ENCODE data around the gene LCE3B. TPM values are rescaled to one million over a fixed set of nuclear protein-coding genes. Genes with fewer than 3 reads are reported as not detected.
"Not testable (repeated sequence)": the region's sequence is repeated elsewhere in the genome, so short reads cannot be mapped to it uniquely, and the experiment has no call there.

The LCE3B gene, protein sequence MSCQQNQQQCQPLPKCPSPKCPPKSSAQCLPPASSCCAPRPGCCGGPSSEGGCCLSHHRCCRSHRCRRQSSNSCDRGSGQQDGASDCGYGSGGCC
- polyA plus RNA-seq, result not detected
- long read RNA-seq, donor 1, result 0 reads
- long read RNA-seq, donor 2, result 0 reads
- long read RNA-seq, donor 3, result 0 reads
- long read RNA-seq, donor 4, result 0 reads
- long read RNA-seq, donor 5, result 0 reads
- long read RNA-seq, donor 6, result 0 reads
- long read RNA-seq, donor 7, result 0 reads
- long read RNA-seq, donor 8, result 0 reads
- long read RNA-seq, donor 9, result 0 reads
- long read RNA-seq, donor 10, result 0 reads

DNA sequence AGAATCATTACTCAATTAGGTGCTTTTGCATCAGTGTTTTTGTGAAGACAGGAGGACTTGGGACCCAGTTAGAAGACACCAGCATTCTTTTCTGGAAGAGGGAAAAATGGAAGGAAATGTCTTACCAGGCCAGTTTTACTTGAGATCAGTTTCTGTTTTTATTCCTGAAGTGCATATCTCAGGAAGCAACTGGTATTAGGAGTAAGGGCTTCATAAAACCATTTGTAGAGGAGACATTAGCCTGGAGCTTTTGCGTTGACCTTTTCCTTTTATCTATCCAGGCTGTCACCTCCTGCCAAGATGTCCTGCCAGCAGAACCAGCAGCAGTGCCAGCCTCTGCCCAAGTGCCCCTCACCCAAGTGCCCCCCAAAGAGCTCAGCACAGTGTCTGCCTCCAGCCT is at the start of gene LCE3B:
Gene LCE3B, plus strand, starts transcription at position 301 of the 400 bp plus-strand sequence. Its CDS starts 0 bp downstream, at position 301.
- Histone ChIP-seq H3K36me3 (ENCODE audit: control insufficient read depth in 3 of 3, insufficient read depth in 2 of 3, low read depth in 1 of 3, low read length in 3 of 3) (no peaks in the 10 kb centered on the region), H3K27ac (ENCODE audit: low read depth in 1 of 3, low read length in 2 of 3) (no peak within 1 kb of the TSS), H3K27me3 (ENCODE audit: control insufficient read depth in 3 of 3, insufficient read depth in 3 of 3, low read length in 3 of 3) (no peaks in the 10 kb centered on the region), H3K4me1 (ENCODE audit: control insufficient read depth in 3 of 3, insufficient read depth in 2 of 3, low read depth in 1 of 3, low read length in 2 of 3) (no peaks in the 10 kb centered on the region), H3K4me3 (ENCODE audit: low read depth in 1 of 3, low read length in 3 of 3) (no peak within 1 kb of the TSS), H3K9me3 (ENCODE audit: control insufficient read depth in 2 of 2, insufficient read depth in 1 of 2, low read depth in 1 of 2, low read length in 1 of 2) (peaks cover 0 to under 1% of the 10 kb centered on the region in 2 donors)
- no peak for FAIRE-seq
- WGBS, 3 donors, result 94 to 96% methylated on average over 1 of the region's 1 CpG; no CpG with 5 or more reads in 1 of the 3 donors
- no peak for DNase-seq

DNA sequence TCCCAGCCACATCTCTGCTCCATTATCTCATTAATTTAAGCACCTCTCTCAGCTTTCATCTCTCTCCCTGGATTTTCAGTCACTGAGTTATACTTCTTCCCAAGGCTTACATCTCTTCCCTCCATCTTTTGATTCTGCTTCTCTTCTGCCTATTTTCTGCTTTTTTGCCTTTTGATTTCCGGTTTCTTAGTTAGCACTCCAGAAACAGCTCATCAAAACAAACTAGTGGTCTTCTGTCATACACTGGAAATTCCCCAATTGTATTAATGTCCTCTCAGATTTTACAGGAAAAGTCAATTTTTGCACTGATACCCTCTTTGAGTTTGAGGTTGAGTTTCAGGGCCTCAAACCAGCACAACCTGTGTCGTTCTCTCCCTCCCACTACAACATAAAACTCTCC is 48.5 kb upstream of the LCE3B start:
- 59 to 69% (median 68%) methylated on average over 2 of the region's 2 CpGs for WGBS, 3 donors
- Histone ChIP-seq H3K4me3 (ENCODE audit: low read depth in 1 of 3, low read length in 3 of 3) (no peak overlapping the region), H3K9me3 (ENCODE audit: control insufficient read depth in 2 of 2, insufficient read depth in 1 of 2, low read depth in 1 of 2, low read length in 1 of 2) (no peaks in the 10 kb centered on the region), H3K27me3 (ENCODE audit: control insufficient read depth in 3 of 3, insufficient read depth in 3 of 3, low read length in 3 of 3) (no peaks in the 10 kb centered on the region), H3K27ac (ENCODE audit: low read depth in 1 of 3, low read length in 2 of 3) (no peak overlapping the region), H3K36me3 (ENCODE audit: control insufficient read depth in 3 of 3, insufficient read depth in 2 of 3, low read depth in 1 of 3, low read length in 3 of 3) (no peaks in the 10 kb centered on the region), H3K4me1 (ENCODE audit: control insufficient read depth in 3 of 3, insufficient read depth in 2 of 3, low read depth in 1 of 3, low read length in 2 of 3) (no peaks in the 10 kb centered on the region)
- DNase-seq (no peak), FAIRE-seq (no peak)

DNA sequence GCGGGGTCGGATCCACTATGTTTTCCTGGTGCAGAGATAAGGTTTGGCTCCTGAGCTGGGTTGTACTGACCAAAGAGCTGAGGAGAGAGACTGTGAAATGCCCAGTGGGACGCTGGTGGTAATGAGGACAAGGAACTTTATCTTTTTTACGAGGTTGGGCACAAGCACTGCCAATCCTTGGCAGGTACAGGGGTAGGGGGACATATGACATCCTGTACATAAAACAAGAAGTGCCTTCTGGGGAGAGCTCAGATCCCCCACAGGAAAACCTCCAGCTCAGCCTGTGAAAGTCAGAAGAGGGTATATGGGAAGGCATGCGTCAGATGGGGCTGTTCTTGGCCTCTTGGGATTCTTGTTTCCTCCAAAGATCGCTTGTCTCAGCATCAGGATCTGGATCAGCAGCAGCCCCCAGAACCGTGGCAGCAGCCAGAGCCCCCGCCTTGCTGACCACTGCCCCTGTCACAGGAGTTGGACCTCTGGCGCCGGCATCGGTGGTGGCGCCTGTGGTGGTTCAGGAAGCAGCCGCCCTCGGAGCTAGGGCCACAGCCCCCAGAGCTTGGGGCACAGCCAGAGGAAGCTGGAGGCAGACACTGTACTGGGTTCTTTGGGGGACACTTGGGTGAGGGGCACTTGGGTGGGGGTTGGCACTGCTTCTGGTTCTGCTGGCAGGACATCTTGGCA is 47.9 kb upstream of the LCE3B start:
- 81 to 84% (median 82%) methylated on average over 13 to 14 of the region's 14 CpGs for WGBS, 3 donors

DNA sequence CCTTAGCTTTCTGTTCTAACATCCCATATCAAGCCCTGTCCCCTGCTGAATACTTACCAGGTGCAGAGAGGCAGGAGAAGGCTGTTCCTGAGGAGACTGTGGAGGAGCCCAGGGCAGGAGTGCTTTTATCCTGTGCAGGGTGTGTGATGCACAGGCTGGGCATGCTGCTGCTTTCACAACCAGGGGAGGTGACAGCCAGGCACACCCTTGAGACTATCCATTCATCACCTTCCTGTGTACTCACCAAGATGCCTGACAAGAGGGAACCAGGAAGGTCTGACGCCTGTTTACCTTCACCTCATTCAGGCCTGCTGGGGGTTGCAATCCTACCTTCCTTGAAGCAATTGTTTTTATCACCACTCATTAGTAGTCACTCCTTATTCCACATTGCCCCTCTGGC is 46.9 kb upstream of the LCE3B start, which contains the start of gene LCE3E:
Gene LCE3E, minus strand, starts transcription at position 100 of the 400 bp plus-strand sequence. CDS start 572 bp downstream, outside the sequence.
- Histone ChIP-seq H3K27me3 (ENCODE audit: control insufficient read depth in 3 of 3, insufficient read depth in 3 of 3, low read length in 3 of 3) (no peaks in the 10 kb centered on the region), H3K9me3 (ENCODE audit: control insufficient read depth in 2 of 2, insufficient read depth in 1 of 2, low read depth in 1 of 2, low read length in 1 of 2) (no peaks in the 10 kb centered on the region), H3K27ac (ENCODE audit: low read depth in 1 of 3, low read length in 2 of 3) (no peak within 1 kb of the TSS), H3K4me3 (ENCODE audit: low read depth in 1 of 3, low read length in 3 of 3) (no peak within 1 kb of the TSS), H3K4me1 (ENCODE audit: control insufficient read depth in 3 of 3, insufficient read depth in 2 of 3, low read depth in 1 of 3, low read length in 2 of 3) (no peaks in the 10 kb centered on the region), H3K36me3 (ENCODE audit: control insufficient read depth in 3 of 3, insufficient read depth in 2 of 3, low read depth in 1 of 3, low read length in 3 of 3) (no peaks in the 10 kb centered on the region)
- WGBS, 3 donors, result 40 to 85% (median 70%) methylated on average over 1 of the region's 1 CpG
- DNase-seq, result no peak
- no peak for FAIRE-seq

More for the DNA sequence above, 47.9 kb upstream of the LCE3B start:
- Histone ChIP-seq H3K9me3 (ENCODE audit: control insufficient read depth in 2 of 2, insufficient read depth in 1 of 2, low read depth in 1 of 2, low read length in 1 of 2) (no peaks in the 10 kb centered on the region), H3K27me3 (ENCODE audit: control insufficient read depth in 3 of 3, insufficient read depth in 3 of 3, low read length in 3 of 3) (no peaks in the 10 kb centered on the region), H3K36me3 (ENCODE audit: control insufficient read depth in 3 of 3, insufficient read depth in 2 of 3, low read depth in 1 of 3, low read length in 3 of 3) (no peaks in the 10 kb centered on the region), H3K4me3 (ENCODE audit: low read depth in 1 of 3, low read length in 3 of 3) (no peak overlapping the region), H3K4me1 (ENCODE audit: control insufficient read depth in 3 of 3, insufficient read depth in 2 of 3, low read depth in 1 of 3, low read length in 2 of 3) (no peaks in the 10 kb centered on the region), H3K27ac (ENCODE audit: low read depth in 1 of 3, low read length in 2 of 3) (no peak overlapping the region)
- FAIRE-seq (no peak), DNase-seq (no peak)

DNA sequence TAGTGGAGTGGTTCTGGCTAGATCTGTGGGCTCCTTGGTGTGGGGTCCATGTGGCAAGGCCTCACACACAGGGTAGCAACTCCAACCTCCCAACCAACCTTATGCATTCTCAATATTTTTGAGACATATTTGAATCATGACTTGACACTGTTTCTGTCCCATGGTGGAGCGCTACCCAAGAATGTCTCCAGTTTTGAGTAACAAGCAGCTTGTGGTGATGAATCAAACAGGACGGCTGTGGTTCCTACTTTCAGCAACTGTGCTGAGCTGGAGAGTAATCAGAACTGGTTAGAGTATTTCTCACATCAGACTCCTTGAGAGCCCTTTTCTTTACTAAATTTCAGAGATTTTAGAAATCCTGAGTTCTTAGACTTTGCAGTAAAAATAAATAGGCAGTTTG is 36.4 kb upstream of the LCE3B start:
- FAIRE-seq (no peak), DNase-seq (no peak)
- H3K4me3 ChIP-seq (ENCODE audit: low read depth in 1 of 3, low read length in 3 of 3), result no peak overlapping the region
- H3K36me3 ChIP-seq (ENCODE audit: control insufficient read depth in 3 of 3, insufficient read depth in 2 of 3, low read depth in 1 of 3, low read length in 3 of 3), result no peaks in the 10 kb centered on the region
- no peaks in the 10 kb centered on the region for H3K9me3 ChIP-seq (ENCODE audit: control insufficient read depth in 2 of 2, insufficient read depth in 1 of 2, low read depth in 1 of 2, low read length in 1 of 2)
- no peak overlapping the region for H3K27ac ChIP-seq (ENCODE audit: low read depth in 1 of 3, low read length in 2 of 3)
- no peaks in the 10 kb centered on the region for H3K4me1 ChIP-seq (ENCODE audit: control insufficient read depth in 3 of 3, insufficient read depth in 2 of 3, low read depth in 1 of 3, low read length in 2 of 3)
- no peaks in the 10 kb centered on the region for H3K27me3 ChIP-seq (ENCODE audit: control insufficient read depth in 3 of 3, insufficient read depth in 3 of 3, low read length in 3 of 3)
- 70 to 84% (median 79%) methylated on average over 2 of the region's 2 CpGs for WGBS, 3 donors

DNA sequence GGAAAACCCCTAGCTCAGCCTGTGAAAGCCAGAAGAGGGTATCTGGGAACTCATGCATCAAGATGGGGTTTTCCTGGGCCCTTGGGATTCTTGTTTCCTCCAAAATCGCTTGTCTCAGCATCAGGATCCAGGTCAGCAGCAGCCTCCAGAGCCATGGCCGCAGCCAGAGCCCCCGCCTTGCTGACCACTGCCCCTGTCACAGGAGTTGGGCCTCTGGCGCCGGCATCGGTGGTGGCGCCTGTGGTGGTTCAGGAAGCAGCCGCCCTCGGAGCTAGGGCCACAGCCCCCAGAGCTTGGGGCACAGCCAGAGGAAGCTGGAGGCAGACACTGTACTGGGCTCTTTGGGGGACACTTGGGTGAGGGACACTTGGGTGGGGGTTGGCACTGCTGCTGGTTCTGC is 34.1 kb upstream of the LCE3B start:
- not testable (repeated sequence) for DNase-seq; H3K4me1 ChIP-seq (ENCODE audit: control insufficient read depth in 3 of 3, insufficient read depth in 2 of 3, low read depth in 1 of 3, low read length in 2 of 3); H3K9me3 ChIP-seq (ENCODE audit: control insufficient read depth in 2 of 2, insufficient read depth in 1 of 2, low read depth in 1 of 2, low read length in 1 of 2); FAIRE-seq; H3K4me3 ChIP-seq (ENCODE audit: low read depth in 1 of 3, low read length in 3 of 3); H3K27ac ChIP-seq (ENCODE audit: low read depth in 1 of 3, low read length in 2 of 3); H3K27me3 ChIP-seq (ENCODE audit: control insufficient read depth in 3 of 3, insufficient read depth in 3 of 3, low read length in 3 of 3); H3K36me3 ChIP-seq (ENCODE audit: control insufficient read depth in 3 of 3, insufficient read depth in 2 of 3, low read depth in 1 of 3, low read length in 3 of 3)
- 75 to 90% (median 87%) methylated on average over 8 to 9 of the region's 9 CpGs for WGBS, 3 donors

DNA sequence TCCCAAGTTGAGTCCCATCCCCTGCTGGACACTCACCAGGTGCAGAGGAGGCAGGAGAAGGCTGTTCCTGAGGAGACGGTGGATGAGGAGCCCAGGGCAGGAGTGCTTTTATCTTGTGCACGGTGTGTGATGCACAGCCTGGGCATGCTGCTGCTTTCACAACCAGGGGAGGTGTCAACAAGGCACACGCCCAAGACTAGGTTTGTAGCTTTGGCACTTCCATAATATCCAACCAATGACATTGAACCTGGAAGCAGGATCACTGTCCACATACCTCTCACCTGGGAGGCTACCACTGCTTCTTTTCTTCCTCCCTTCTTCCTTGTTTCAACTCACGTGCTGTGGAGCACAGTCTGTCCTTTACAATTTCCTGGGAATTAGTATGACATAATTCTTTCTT is 33.2 kb upstream of the LCE3B start, which contains the start of gene LCE3D:
Gene LCE3D, minus strand, starts transcription at position 84 of the 400 bp plus-strand sequence. CDS start 580 bp downstream, outside the sequence.
- no peak within 1 kb of the TSS for H3K27ac ChIP-seq (ENCODE audit: low read depth in 1 of 3, low read length in 2 of 3)
- H3K36me3 ChIP-seq (ENCODE audit: control insufficient read depth in 3 of 3, insufficient read depth in 2 of 3, low read depth in 1 of 3, low read length in 3 of 3), result no peaks in the 10 kb centered on the region
- no peaks in the 10 kb centered on the region for H3K4me1 ChIP-seq (ENCODE audit: control insufficient read depth in 3 of 3, insufficient read depth in 2 of 3, low read depth in 1 of 3, low read length in 2 of 3)
- no peak for DNase-seq
- FAIRE-seq, result no peak
- H3K9me3 ChIP-seq (ENCODE audit: control insufficient read depth in 2 of 2, insufficient read depth in 1 of 2, low read depth in 1 of 2, low read length in 1 of 2), result no peaks in the 10 kb centered on the region
- H3K4me3 ChIP-seq (ENCODE audit: low read depth in 1 of 3, low read length in 3 of 3), result no peak within 1 kb of the TSS
- 60 to 73% (median 70%) methylated on average over 4 of the region's 4 CpGs for WGBS, 3 donors
- H3K27me3 ChIP-seq (ENCODE audit: control insufficient read depth in 3 of 3, insufficient read depth in 3 of 3, low read length in 3 of 3), result no peaks in the 10 kb centered on the region

DNA sequence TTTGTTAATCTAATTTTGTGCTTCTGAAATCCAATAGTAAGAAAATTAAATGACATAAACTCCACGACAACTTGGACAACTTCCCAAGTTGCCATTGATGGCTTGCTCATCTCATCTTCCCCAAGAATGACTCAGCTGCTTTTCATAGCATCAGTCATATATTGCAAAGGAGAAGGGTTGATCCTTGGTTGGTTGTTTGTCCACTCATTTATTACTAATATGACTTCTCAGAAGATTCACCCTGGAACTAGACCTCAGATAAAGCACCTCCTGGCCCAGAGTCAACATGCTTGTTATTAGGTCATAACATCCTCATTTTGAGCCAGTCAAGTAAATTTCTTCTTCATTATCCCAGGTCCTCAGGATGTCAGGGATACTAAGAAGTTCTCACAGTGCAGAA is 31.0 kb upstream of the LCE3B start:
- no peak overlapping the region for H3K27ac ChIP-seq (ENCODE audit: low read depth in 1 of 3, low read length in 2 of 3)
- no peaks in the 10 kb centered on the region for H3K27me3 ChIP-seq (ENCODE audit: control insufficient read depth in 3 of 3, insufficient read depth in 3 of 3, low read length in 3 of 3)
- no peak for DNase-seq
- no peaks in the 10 kb centered on the region for H3K4me1 ChIP-seq (ENCODE audit: control insufficient read depth in 3 of 3, insufficient read depth in 2 of 3, low read depth in 1 of 3, low read length in 2 of 3)
- no peaks in the 10 kb centered on the region for H3K36me3 ChIP-seq (ENCODE audit: control insufficient read depth in 3 of 3, insufficient read depth in 2 of 3, low read depth in 1 of 3, low read length in 3 of 3)
- H3K4me3 ChIP-seq (ENCODE audit: low read depth in 1 of 3, low read length in 3 of 3), result no peak overlapping the region
- no peak for FAIRE-seq
- H3K9me3 ChIP-seq (ENCODE audit: control insufficient read depth in 2 of 2, insufficient read depth in 1 of 2, low read depth in 1 of 2, low read length in 1 of 2), result no peaks in the 10 kb centered on the region
- 63 to 71% (median 64%) methylated on average over 1 of the region's 1 CpG for WGBS, 3 donors

Data from small intestine (tissue), 16 donors.